ENCODE results near the gene HDAC7.
"Not testable (repeated sequence)": the region's sequence is repeated elsewhere in the genome, so short reads cannot be mapped to it uniquely, and the experiment has no call there.

HDAC7 gene

GRCh38 chr12:47828976-47829482 is 9.3 kb upstream of the HDAC7 start:
- DNase-seq (ENCODE audit: low read depth), result no peak

DNA sequence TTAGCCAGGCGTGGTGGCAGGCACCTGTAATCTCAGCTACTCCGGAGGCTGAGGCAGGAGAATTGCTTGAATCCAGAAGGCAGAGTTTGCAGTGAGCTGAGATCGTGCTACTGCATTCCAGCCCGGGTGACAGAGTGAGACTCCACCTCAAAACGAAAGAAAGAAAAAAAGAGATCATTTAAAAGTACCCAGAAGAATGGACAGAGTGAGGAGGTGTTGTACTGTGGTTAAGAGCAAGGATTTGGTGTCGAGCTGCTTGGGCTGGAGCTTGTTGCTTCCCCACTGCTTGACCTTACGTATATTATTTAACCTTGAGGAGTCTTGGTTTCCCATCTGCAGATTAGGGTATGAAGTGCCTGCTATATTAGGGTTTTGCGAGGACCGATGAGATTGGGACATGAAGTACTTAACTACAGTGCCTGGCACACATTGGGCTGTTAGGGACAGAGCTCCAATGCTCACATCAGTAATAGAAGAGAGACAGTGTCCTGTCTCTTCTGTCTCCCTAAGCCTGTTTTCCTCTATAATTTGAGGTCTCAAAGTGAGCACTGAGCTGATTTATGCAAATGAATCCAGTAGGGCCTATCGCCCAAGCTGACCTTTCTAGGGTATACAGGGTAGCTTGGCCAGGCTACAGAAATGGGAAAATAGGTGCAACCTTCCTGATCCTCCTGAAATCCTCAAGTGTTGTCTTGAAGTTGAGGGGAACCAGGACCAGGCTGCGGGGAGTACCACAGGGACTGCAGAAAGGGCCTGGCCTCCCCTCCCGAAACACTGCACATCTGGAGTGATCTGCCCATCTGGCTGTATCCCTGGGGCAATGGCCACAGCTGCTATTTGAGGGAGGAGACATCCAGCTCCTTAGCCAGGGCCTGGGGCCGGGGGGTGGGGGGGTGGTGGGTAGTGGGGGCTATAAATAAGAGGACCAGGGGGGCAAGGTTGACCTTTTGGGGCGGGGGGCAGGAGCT is 8.6 kb upstream of the HDAC7 start:
- DNase-seq (ENCODE audit: low read depth), result no peak

- no peak for DNase-seq (ENCODE audit: low read depth)
Observed at GRCh38 chr12:47825173-47825639, 5.5 kb upstream of the HDAC7 start.

DNA sequence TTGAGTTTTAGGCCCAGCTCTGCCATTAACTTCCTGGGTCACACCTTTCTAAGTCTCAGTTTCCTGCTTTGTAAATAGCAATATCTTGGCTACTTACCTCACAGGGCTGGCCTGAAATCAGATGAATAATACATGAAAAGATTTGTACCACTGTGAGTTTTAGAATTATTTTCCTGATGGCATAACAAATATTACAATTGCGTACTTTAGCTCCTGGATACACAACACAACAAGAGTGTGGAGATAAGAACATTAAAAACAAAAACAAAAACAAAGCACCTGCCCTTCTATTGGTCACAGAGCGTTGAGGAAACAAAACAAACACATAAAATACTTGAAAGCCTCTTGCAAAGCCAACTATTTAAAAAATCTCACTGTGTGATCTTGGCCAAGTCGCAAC is 4.9 kb upstream of the HDAC7 start:
- DNase-seq (ENCODE audit: low read depth), result no peak

- DNase-seq (ENCODE audit: low read depth), result peak; percentile 43
Observed at GRCh38 chr12:47824198-47824597, 4.5 kb upstream of the HDAC7 start.

DNA sequence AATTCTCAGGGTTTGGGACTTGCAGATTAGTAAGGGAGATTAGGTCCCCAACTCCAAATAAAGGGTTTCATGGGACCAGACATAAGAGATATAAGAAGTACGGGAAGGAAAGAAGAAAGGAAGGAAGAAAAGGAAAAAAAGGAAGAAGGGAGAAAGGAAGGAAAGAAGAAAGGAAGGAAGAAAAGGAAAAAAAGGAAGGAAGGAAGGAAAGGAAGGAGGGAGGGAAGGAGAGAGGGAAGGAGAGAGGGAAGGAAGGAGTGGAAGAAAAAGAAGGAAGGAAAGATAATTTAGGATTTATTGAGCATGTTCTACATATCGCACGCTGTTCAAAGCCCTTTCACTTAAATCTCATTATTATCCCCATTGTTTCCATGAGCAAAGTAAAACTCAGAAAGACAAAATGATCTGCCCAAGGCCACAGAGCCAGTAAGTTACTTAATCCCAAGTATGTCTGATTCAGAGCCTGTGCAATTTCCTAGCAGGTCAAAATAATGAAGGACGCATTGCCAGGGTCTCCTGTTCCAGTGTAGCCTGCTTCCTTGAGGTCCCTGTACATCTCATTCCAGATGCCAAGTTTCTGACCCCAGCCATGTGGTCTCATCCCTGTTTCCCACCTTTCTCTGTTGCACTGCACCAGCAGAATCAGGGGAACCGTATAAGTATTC is 3.9 kb upstream of the HDAC7 start:
- no peak for DNase-seq (ENCODE audit: low read depth)

DNA sequence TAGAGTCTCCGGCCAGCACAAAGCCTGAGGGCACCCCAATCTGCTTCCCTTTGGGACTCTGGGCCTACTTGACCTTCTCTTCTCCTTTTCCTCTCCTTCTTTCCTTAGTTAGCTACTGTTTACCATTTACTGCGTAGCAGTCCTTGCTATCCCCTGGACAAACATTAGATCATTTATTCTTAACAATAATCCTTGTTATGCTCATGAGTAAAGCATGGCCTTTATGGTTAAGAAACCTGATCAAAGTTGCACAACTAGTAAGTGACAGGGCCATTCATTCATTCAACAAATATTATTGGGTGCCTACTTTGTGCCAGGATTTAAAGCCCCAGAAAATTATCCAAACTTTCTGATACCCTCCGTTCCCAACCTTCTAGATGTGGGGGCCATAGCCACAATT is 3.2 kb upstream of the HDAC7 start:
- DNase-seq (ENCODE audit: low read depth), result no peak

DNA sequence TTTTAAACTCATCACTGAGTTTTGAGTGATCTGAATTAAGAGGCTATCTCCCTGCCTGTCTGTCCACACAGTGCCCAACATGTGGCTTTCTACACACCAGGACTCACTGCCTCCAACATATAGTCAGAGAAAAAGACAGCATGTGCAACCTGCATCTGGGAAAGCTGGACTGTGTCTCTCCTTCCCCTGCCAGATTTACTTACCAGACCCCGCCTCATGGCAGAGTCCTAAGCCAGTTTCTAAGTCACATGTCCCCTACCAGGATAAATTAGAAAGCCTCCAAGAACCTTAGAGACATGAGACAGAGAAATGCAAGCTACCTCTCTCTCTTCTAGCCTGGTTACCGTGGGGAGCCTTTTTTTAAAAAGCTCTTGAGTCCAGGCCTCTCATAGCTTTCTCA is 2.7 kb upstream of the HDAC7 start:
- no peak for DNase-seq (ENCODE audit: low read depth)

DNA sequence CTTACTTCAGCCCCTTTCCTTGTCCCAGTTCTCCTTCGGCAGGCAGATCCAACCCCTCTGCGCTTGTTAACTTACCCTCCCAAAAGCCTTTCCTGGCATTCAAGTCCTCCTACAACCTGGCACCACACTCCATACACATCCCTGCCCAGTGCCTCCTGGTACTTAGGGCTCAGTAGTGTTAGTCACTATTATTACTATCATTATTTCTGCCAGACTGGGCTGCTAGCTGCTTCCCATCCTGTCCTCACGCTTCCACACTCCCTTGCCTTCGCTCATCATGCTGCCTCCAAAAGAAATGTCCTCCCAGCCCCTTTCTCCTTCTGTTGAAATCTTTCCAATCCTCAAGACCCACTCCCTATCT is 1.6 kb upstream of the HDAC7 start:
- no peak for DNase-seq (ENCODE audit: low read depth)

- DNase-seq (ENCODE audit: low read depth), result no peak
Observed at GRCh38 chr12:47820631-47821345, 1.1 kb upstream of the HDAC7 start.

DNA sequence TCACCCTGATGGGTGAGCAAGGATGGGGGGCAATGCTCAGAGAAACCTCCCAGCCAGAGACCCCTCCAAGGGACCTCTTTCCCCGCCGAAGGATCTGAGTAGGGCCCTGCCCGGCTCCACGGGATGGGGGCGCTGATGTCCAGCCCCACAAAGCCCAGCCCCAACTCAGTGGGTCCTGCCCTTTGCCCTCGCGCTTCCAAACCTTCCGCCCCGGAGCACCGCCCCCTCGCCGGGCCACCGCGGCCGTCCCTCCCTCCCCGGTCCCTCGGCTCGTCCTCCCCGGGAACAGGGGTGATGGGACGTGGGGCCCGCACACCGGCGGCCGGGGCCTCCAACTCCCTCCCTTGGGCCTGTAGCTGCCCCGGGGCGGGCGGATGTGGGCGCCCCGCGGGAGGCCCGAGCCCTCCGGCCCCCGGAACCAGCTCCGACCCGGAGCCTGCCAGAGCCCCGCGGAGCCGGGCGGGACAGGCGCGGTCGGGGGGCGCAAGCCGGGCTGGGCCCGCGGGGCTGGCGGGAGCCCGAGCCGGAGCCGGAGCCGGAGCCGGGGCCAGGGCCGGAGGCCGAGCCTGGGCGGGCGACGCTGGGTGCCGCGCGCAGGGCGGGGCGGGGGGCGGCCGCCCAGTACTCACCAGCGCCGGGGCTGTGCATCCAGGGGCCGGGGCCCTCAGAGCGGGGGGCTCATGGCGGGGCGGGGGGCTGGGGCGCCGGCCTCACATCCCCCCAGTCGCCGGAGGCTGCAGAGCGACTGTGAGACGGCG is 386 bp downstream of the HDAC7 start:
- no peak for DNase-seq (ENCODE audit: low read depth)

GRCh38 chr12:47818467-47819137 is 1.1 kb downstream of the HDAC7 start:
- no peak for DNase-seq (ENCODE audit: low read depth)

GRCh38 chr12:47818007-47818376 is 1.7 kb downstream of the HDAC7 start:
- no peak for DNase-seq (ENCODE audit: low read depth)

- DNase-seq (ENCODE audit: low read depth), result no peak
Observed at GRCh38 chr12:47817272-47818006, 2.3 kb downstream of the HDAC7 start.

- no peak for DNase-seq (ENCODE audit: low read depth)
Observed at GRCh38 chr12:47816403-47817271, 3.1 kb downstream of the HDAC7 start.

- not testable (repeated sequence) for DNase-seq (ENCODE audit: low read depth)
Observed at GRCh38 chr12:47815447-47815846, 4.3 kb downstream of the HDAC7 start.

DNA sequence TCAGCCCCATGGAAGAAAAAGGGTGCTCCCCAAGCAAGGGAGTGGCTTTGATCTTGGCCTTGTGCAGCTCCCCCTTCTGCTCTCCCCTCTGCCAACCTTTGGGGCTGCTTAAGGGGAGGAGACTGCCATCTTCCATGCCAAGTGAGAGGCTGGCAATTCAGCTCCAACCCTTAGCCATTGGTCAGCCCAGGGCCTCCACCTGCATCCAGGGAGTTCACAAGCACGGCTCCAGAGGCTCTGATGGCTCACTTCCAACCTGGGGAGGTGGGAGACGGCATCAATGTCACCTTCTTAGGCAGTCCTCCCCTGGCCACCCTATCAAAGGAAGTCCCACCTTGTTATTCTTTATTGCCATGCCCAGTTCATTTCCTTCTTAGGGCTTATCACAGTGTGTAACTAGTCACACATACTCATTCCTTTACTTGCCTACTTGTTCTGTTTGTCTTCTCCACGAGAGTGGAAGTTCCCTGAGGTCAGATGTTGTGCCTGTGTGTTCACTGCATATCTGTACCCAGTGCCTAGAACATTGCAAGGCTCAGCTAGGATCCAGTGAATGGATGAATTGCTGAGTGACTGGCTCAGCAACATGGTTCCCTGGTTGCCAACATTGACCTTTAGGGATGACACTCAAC is 5.0 kb downstream of the HDAC7 start:
- DNase-seq (ENCODE audit: low read depth), result no peak

- DNase-seq (ENCODE audit: low read depth), result no peak
Observed at GRCh38 chr12:47813511-47814196, 6.0 kb downstream of the HDAC7 start.

Measured in T-helper 22 cell (primary cell).